Ishikawa (cell line): Measurements from ENCODE around the gene SAMD3.

ENCODE experiments used
- CREB1 ChIP-seq: IDR thresholded peaks from 2 replicates; pipeline ENCODE4 v1.6.1; 2012; ENCODE audit warnings: low read depth
- EP300 ChIP-seq: IDR thresholded peaks from 2 replicates; pipeline ENCODE4 v1.6.1; 2012; ENCODE audit warnings: borderline replicate concordance
- MAX ChIP-seq: IDR thresholded peaks from 2 replicates; pipeline ENCODE4 v1.6.1; 2012
- REST ChIP-seq: IDR thresholded peaks from 2 replicates; pipeline ENCODE4 v1.6.1; 2012; ENCODE audit warnings: low read depth, mild to moderate bottlenecking
- TAF1 ChIP-seq: IDR thresholded peaks from 2 replicates; pipeline ENCODE4 v1.6.1; 2012; ENCODE audit warnings: low read depth, mild to moderate bottlenecking
- YY1 ChIP-seq: IDR thresholded peaks from 2 replicates; pipeline ENCODE4 v1.6.1; 2012; ENCODE audit warnings: low read depth

- TF ChIP-seq TAF1 (no peak), EP300 (no peak), MAX (no peak), REST (no peak), YY1 (no peak), CREB1 (no peak)
These were observed 64.2 kb downstream of the SAMD3 start for GRCh38 chr6:130158548-130158947.
